Activated CD4-positive, alpha-beta T cell treated with anti-CD3 and anti-CD28 coated beads, Interleukin-2, Interleukin-4, amounts not matched to agents 100 ng/mL and 50 ng/mL, durations not matched to agents 16 hours and 8 hours (primary cell): ENCODE results near the gene AK3.

ENCODE experiments used
- DNase-seq: peaks from one replicate; pipeline ENCODE4 v3.0.0-alpha.2; 2020; ENCODE audit warnings: low spot score

Gene AK3

GRCh38 chr9:4746278-4747030 is 5.5 kb upstream of the AK3 start:
- DNase-seq = peak; percentile 14

DNA sequence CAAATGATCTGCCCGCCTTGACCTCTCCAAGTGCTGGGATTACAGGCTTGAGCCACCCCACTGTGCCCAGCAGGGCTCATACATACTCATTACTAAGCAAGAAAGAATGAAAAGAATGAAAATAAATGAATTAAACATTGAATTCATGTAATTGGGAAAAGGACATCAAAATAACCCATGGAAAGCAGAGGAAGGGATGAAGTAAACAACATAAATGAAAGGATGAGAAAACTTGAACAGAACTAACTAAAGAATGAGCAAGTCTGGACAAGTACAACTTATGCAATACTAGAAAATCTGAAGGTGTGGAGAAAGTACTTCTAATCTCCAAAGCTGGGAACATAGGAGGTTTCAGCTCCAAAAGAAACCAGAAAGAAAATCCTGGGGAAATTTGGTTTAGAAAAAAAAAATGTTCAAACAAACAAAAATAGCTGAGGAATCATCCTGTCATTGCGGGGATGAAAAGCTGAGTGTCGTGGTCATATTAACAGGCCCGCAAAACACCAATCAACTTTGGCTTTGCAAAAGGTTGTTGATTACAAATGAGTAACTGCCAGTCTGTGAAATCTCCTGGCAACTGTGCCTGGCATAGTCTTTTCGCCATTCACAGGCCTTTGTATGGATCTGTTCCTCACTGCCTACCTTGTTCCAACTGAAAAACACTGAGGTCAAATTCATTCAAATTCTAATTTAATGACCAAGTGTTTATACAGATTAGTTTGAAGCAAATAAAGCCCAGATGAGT is 2.3 kb upstream of the AK3 start:
- no peak for DNase-seq

GRCh38 chr9:4742246-4742645 is 1.2 kb upstream of the AK3 start:
- DNase-seq = no peak

DNA sequence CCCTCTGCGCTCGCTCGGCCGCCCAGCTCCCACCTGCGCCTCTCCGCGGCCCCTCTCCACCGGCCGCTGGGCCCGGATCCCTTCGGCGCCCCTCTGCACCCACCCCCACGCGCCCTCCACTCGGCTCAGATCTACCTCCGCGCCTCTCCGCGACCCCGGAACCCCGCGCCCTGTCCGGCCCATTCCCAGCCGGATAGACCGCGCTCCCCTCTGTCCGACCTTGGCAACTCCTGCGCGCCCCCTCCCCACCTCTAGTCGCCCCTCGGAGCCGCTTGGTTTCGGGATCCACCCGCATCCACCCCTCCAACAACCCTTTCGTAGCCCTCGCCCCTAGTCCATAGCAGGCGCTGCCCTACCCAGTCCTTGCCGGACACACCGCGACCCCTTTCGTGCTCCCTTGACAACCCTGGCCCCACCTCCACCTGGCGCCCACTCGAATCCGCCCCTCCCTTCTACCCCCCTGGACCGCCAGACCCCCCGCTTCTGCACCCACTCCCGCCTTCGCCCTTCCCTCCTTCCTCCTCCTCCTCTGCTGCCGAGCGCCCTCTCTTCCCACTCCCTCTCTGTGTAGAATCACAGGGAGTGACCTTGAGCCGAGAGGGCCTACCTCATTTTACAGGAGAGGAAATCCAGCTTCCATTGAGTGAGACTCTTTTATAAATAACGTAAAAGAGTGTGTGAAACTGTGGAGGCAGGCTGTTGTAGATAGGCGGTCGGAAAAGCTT is 525 bp upstream of the AK3 start:
- no peak for DNase-seq

- no peak for DNase-seq
Observed at GRCh38 chr9:4740388-4740637, 689 bp downstream of the AK3 start.

GRCh38 chr9:4739587-4740387 is 1.2 kb downstream of the AK3 start:
- no peak for DNase-seq

GRCh38 chr9:4738866-4739586 is 2.0 kb downstream of the AK3 start:
- DNase-seq = no peak

DNA sequence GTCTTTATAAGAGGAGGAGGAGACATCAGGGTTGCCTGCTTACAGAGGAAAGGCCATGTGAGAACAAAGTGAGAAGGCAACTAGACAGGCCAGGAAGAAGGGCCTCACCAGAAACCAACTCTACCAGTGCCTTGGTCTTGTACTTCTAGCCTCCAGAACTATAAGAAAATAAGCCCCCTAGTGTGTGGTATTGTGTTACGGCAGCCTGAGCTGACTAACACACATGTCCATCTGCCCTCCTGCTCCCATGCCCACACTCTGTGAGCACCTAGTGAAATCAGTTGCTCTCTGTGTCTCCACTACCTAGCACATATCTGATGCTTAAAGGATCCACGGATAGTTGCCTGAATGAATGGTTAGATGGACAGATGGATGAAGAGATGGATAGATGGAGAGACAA is 6.9 kb downstream of the AK3 start:
- no peak for DNase-seq

- no peak for DNase-seq
Observed at GRCh38 chr9:4732890-4733289, 8.1 kb downstream of the AK3 start.

DNA sequence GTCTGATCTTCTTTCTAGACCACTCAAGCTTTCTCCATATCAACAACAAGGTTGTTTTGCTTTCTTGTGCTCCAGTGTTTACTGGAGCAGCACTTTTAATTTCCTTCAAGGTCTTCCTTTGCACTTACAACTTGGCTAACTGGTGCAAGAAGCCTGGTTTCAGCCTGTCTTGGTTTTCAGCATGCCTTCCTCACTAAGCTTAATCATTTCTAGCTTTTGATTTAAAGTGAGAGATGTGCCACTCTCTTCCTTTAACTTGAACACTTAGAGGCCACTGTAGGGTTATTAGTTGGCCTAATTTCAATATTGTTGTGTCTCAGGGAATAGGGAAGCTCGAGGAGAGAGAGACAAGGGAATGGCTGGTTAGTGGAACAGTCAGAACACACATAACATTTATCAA is 13.4 kb downstream of the AK3 start:
- DNase-seq = peak; percentile 40

GRCh38 chr9:4725706-4726442 is 15.1 kb downstream of the AK3 start:
- peak; percentile 41 for DNase-seq

DNA sequence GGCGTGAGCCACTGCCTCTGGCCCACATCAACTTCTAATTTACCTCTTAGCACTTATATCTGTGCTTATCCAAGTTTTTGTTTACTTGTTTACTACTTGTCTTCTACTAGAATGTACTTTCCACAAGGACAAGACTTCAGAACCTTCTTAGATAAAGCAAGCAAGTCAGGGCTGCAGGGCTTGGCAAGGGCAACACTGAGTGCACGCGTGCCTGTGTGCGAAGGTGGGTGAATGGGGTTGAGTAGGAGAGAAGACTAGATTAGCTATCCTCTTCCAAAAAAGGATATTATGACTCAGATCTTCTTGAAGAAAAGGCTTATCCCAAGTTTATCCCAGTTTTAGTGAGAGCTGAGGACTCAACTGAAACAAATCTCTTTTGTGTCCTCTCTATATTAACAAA is 19.3 kb downstream of the AK3 start:
- DNase-seq = no peak

DNA sequence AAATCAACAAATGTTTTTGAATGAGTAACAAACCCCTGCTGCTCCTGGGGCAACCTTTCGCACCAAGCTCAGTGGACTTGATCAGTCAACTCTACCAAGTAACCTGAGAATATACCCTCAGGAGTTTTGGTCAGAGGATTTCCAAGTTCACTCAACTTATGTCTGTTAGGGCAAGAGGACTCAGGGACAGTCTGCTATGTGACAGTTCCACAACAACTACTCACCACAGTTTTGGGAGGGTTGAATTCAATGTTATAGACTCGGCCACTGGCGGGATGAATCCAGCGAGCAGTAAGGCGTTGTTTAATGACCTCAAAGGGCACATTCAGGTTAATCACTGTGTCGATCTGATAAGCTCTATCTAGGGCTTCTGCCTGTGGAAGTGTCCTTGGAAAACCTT is 22.1 kb downstream of the AK3 start:
- DNase-seq = no peak

- DNase-seq = no peak
Observed at GRCh38 chr9:4717815-4718214, 23.2 kb downstream of the AK3 start.

GRCh38 chr9:4716163-4716562 is 24.8 kb downstream of the AK3 start:
- DNase-seq = no peak

- no peak for DNase-seq
Observed at GRCh38 chr9:4714266-4715016, 26.6 kb downstream of the AK3 start.

- DNase-seq = no peak
Observed at GRCh38 chr9:4713849-4714248, 27.2 kb downstream of the AK3 start.

DNA sequence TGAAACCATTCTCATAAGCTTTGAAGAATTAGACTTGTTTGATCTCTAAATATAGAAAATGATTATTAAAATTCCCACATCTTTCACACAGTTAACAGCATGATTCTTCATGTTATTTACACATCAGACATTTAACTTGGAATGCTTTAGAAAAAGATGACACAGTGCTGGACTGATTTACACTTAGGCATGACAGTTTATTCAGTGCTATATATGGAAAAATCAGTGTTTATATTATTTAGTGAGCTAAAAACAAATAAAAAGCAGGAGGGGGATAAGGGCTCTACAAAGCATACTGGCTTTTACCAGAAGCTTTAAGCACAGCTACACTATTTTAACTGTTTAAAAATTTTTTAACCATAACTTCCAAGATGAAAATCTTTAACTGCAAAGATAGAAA is 31.6 kb downstream of the AK3 start:
- no peak for DNase-seq

DNA sequence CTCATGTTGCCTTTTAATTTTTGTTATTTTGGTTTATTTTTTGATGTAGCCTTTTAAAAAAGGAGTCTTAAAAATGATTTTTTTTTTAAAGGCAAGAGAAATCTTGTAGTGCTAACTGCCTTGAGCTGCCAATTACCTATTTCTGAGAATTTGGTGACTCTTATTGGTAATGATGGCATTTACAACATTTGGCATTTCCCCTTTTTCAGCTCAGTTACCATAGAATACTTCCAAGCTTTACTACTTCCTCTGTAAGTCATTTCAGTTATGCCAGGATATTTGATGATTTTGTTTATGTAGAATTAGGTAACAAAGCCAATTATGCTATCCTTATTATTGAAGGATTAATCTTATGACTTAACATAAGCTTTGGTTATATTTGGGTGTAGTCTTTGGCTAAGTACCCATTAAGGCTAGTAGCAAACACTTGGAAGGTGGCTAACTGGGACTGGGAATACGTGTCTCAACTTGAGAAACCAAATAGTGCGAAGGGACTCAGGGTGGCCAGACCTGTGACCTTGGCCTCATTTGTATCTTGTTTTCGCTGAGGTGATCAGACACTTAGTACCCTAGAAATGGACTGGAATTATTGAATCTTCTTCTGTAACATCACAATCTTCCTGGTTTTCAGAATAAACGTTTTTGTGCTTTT is 33.9 kb downstream of the AK3 start:
- DNase-seq = no peak

DNA sequence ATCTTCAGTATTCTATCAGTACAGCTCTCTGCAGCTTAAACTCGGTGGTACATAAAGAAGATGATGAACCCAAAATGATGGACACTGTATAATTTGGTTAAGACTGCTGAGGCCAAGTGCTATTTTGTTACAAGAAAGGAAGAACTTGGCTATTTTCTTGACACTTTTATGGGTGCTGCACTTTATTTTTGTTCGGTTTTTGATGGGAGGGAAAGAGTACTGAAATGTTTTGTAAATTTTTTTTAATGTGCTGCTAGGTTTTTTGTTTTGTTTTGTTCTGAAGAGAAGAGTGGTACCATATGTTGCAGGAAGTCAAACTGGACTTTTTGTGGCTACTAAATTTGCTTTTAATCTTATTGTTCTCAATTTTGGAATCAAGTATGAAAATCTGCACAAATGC is 35.0 kb downstream of the AK3 start:
- no peak for DNase-seq
